ENCODE data around the gene SH3YL1.

Gene SH3YL1

GRCh38 chr2:258933-259332, 4.9 kb downstream of the SH3YL1 start:
- DNase-seq (ENCODE audit: low read depth), result no peak
- TF ChIP-seq CTCF (IDR thresholded peaks at IDR 0.05; ENCODE audit: control insufficient read depth, insufficient read depth, low read depth, low read length, missing control alignments), result no peak
- H3K4me3 ChIP-seq (ENCODE audit: control insufficient read depth, low read depth, low read length), result no peak overlapping the region

- DNase-seq (ENCODE audit: low read depth), result no peak
- H3K4me3 ChIP-seq (ENCODE audit: control insufficient read depth, low read depth, low read length), result no peak overlapping the region
- TF ChIP-seq CTCF (IDR thresholded peaks at IDR 0.05; ENCODE audit: control insufficient read depth, insufficient read depth, low read depth, low read length, missing control alignments), result no peak
These were observed 6.0 kb downstream of the SH3YL1 start for GRCh38 chr2:257842-258241.

- DNase-seq (ENCODE audit: low read depth), result no peak
- no peak overlapping the region for H3K4me3 ChIP-seq (ENCODE audit: control insufficient read depth, low read depth, low read length)
- no peak for TF ChIP-seq CTCF (IDR thresholded peaks at IDR 0.05; ENCODE audit: control insufficient read depth, insufficient read depth, low read depth, low read length, missing control alignments)
These were observed 6.4 kb downstream of the SH3YL1 start for GRCh38 chr2:257429-257828.

GRCh38 chr2:256094-256493, 7.7 kb downstream of the SH3YL1 start:
- no peak for TF ChIP-seq CTCF (IDR thresholded peaks at IDR 0.05; ENCODE audit: control insufficient read depth, insufficient read depth, low read depth, low read length, missing control alignments)

GRCh38 chr2:255195-255594, 8.6 kb downstream of the SH3YL1 start:
- H3K4me3 ChIP-seq (ENCODE audit: control insufficient read depth, low read depth, low read length), result no peak overlapping the region
- no peak for TF ChIP-seq CTCF (IDR thresholded peaks at IDR 0.05; ENCODE audit: control insufficient read depth, insufficient read depth, low read depth, low read length, missing control alignments)
- DNase-seq (ENCODE audit: low read depth), result no peak

More at GRCh38 chr2:256094-256493, 7.7 kb downstream of the SH3YL1 start:
- H3K4me3 ChIP-seq (ENCODE audit: control insufficient read depth, low read depth, low read length), result no peak overlapping the region
- no peak for DNase-seq (ENCODE audit: low read depth)

GRCh38 chr2:254241-254640, 9.6 kb downstream of the SH3YL1 start:
- DNase-seq (ENCODE audit: low read depth), result no peak
- TF ChIP-seq CTCF (IDR thresholded peaks at IDR 0.05; ENCODE audit: control insufficient read depth, insufficient read depth, low read depth, low read length, missing control alignments), result no peak
- H3K4me3 ChIP-seq (ENCODE audit: control insufficient read depth, low read depth, low read length), result no peak overlapping the region

- TF ChIP-seq CTCF (IDR thresholded peaks at IDR 0.05; ENCODE audit: control insufficient read depth, insufficient read depth, low read depth, low read length, missing control alignments), result no peak
- no peak for DNase-seq (ENCODE audit: low read depth)
- no peak overlapping the region for H3K4me3 ChIP-seq (ENCODE audit: control insufficient read depth, low read depth, low read length)
These were observed 10.6 kb downstream of the SH3YL1 start for GRCh38 chr2:253202-253638.
